Myocyte (in vitro differentiated cells): ENCODE results near the gene ADPRH. TPM values are rescaled to one million over a fixed set of nuclear protein-coding genes. Genes with fewer than 3 reads are reported as not detected.
"Not testable (repeated sequence)": the region's sequence is repeated elsewhere in the genome, so short reads cannot be mapped to it uniquely, and the experiment has no call there.

Source experiments
- DNase-seq: peaks from one replicate; pipeline ENCODE4 v3.0.0-alpha.2; 2012; ENCODE audit warnings: low read depth
- polyA plus RNA-seq: library from polyadenylated mRNA; unstranded; fragments of >200 nt; gene quantifications from one replicate; pipeline ENCODE4 v1.2.1, GENCODE V29; 2012; ENCODE audit warnings: missing spikeins
- total RNA-seq: library from RNA; depleted of rRNA; stranded (reverse); fragments of >200 nt; gene quantifications from 2 replicates; pipeline ENCODE4 v1.2.3, GENCODE V29; 2014

ADPRH gene
- total RNA-seq, result 20.1 and 25.6 TPM in 2 replicates
- polyA plus RNA-seq, result 11.4 TPM

DNA sequence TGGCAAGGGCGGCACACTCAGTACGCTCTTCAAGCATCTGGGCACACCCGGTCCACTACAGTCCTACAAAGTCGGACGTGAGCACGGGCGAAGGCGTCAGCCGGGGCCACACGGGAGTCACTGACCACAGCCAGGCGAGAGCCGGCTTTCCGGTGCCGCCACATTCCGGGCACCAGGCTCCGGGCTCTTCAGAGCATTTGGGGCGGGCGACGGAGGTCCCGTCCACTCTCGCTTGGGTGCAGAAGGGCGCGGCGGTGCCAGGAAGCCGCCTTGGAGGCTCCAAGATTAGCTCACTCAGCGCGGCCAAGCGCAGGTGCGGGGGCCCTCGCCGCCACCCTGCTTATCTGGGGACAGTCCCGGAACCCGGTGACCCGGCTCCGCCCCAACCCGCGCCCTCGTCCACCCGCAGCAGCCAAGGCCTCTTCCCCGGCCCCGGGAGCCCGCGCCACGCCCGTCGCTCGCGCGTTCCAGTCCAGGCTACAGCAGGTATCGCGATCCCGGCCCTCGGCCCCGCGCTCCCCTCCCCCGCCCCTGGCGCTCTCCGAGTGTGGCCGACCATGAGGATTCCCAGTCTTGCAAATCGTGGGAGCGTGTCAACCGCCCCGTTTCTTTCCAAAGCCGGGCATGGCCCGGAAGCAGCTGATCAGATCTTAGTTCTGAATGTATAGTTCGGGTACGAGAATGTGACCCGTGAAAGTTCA, at the start of gene ADPRH:
Gene ADPRH, plus strand, starts transcription at position 127 of the 701 bp plus-strand sequence. CDS start 2,678 bp downstream, outside the sequence.
- DNase-seq, result peak; percentile 89

GRCh38 chr3:119529883-119530282, 49.4 kb upstream of the ADPRH start:
- peak; percentile 54 for DNase-seq

DNA sequence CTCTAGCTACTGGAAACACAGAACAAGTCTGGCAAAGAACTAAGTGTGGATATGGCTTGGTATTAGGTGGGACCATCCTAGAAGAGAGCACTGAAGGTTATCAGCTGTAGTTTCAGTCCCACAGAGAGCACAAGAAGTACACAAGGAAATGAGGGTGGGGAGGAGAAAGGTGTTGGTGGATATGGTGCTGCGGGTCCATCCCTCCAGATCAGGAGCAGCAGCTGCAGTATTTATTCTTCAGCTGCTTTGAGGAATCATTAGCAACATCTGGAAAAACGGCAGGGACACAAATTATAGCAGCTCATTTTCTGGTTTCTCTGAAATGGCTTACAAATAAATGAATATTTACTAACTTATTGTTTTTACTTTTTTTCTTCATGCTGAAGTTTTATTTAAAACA, 48.8 kb upstream of the ADPRH start:
- peak; percentile 20 for DNase-seq

DNA sequence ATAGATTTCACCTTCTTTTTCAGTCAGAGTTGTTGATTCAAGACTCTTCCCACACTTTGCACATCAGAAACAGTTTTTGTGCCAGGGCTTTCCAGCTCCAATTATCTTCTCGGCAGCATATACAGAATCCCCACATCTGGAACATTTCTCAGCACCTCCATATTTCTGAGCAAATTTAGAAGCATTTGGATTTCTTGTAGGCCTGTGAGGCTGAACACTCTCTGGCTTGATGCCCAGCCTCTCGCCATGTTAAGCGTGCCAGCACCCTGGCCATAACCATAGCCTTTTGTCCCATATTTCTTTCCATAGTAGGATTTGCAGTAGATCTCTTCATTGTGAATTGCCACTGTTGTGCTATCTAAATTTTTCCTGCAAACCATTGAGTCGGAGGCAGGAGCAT, 48.1 kb upstream of the ADPRH start:
- no peak for DNase-seq

DNA sequence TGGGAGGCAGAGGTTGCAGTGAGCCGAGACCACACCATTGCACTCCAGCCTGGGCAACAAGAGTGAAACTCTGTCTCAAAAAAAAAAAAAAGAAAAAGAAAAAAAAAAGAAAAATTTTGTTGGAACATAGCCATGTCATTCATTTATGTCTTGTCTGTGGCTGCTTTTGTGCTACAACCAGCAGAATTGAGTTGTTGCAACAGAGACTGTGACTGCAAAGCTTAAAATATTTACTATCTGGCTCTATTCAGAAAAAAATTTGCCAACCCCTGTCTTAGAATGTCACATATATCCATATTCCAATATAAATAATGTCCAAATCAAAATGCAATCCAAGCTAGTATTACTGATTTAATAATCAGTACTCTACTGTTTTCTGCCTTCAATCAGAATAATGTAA, 45.0 kb upstream of the ADPRH start:
- no peak for DNase-seq

GRCh38 chr3:119536757-119537156, 42.5 kb upstream of the ADPRH start:
- DNase-seq, result no peak

- no peak for DNase-seq
Measured at GRCh38 chr3:119538772-119539171, 40.5 kb upstream of the ADPRH start.

DNA sequence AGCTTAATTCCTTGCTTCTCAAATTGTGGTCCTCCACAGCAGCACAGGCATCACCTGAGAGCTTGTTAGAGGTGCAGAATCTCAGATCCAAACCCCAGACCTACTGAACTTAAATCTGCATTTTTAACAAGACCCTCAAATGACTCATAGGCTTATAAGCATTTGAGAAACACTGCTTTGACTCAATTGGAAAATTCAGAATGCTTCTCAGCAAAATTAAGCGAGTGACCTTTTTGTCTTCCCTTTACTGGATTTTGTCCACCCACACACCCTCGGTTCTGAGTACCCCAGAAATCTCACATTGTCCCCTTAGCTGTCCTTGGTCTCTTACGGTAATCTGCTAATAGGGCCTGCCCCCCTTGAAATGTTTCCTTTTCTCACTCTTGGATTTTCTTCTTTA, 37.7 kb upstream of the ADPRH start:
- DNase-seq, result no peak

DNA sequence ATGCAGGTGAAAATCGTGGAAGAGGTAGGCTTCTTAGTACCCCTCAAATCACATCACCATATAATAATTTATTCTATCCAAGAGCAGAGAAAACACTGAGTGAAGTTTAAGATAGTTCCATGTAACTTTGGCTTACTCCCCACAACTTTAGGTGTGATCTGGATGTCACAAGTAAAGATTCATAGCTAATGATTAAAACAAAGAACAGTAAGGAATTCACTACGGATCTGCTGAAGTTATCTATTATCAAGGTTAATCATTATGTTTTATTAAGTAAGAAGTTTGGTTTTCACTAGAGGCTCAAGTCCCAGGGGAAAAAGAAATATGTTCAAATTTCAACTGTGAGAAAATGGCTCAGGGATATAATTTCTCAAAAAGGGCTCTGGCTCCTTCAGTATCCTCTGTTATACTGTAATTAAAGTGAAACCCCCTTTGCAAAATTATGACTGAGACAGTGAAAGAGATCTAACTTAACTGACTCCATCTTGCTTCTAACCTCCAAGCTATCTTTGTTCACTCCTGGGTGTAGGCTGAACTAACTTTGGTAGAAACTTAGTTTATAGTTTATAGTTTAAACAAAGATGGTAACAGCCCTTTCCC, 37.0 kb upstream of the ADPRH start:
- no peak for DNase-seq

DNA sequence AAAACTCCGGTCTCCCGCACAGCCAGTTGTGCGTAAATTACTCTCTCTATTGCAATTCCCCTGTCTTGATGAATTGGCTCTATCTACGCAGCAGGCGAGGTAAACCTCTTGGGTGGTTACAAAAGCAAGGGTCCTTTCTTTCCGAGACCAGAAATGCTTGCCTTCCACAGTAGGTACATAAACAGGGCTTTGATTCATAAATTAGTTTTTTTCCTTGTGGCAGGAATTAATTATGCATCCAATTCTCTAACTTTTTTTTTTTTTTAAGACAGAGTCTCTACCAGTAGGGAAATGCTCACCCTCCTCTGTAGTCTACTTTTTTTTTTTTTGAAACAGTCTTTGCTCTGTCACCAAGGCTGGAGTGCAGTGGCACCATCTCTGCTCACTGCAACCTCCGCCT, 36.1 kb upstream of the ADPRH start:
- DNase-seq, result no peak

GRCh38 chr3:119547227-119547626, 32.1 kb upstream of the ADPRH start:
- no peak for DNase-seq

GRCh38 chr3:119548341-119548740, 31.0 kb upstream of the ADPRH start:
- DNase-seq, result no peak

DNA sequence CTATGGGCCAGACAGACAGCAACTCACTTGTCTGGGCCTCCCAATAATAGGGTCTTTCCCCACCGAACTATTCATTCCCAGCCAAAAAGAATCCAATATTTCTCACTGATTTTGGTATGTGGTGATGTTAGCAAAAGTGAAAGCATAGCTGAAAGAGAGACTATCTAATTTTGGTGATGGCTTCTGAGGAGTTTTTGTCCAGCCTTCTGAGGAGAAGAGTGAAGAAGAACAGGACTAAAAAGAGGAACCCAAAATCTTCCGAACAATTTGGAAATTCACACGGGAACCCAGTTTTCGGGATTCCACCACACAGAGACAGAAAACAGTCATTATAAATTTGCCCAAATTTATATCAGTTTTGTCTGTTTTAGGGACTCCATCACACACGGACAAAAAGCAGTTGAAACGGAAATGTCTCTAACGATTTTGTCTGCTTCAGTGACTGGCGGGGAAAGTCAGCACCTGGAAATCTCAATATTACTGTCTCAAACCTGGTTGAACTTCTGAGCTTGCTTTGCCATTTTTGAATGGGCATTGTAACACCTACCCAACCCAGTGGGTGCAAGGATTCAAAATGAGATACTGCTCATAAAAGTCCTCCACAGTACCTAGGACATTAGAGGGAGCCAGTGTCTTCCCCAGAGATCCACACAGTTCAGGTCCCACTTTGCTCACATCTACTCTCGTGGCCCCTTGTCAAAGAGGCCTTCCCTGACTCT, 28.9 kb upstream of the ADPRH start:
- peak; percentile 13 for DNase-seq

- no peak for DNase-seq
Measured at GRCh38 chr3:119551598-119551997, 27.7 kb upstream of the ADPRH start.

- DNase-seq, result not testable (repeated sequence)
Measured at GRCh38 chr3:119552928-119553327, 26.4 kb upstream of the ADPRH start.

DNA sequence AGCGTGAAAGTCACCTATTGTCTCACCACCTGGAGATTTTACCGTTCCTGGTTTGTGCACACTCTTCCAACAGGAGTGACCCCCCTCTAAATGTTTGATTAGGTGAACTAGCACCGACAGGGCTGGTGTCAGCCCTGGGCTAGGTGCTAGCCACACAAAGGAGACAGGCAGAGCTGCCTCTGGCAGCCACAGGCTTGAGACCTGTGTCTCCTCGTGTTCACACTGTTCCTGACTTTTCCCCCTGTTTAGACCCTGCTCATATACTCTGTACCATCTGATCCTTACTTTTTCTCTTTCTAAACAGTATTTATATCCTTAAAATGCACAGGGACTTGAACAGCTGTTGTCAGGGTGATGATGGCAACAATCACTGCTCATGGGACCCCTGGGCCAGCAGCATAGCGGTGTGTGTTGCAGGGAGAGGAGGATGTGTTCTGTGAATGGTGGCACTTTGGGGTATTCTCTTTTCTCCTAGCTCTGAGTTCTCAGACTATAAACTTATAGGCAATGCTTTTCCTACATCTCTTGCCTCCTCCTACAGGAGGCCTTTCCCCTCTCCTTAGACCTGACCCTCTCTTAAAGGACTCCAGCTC, 25.4 kb upstream of the ADPRH start:
- DNase-seq, result no peak

DNA sequence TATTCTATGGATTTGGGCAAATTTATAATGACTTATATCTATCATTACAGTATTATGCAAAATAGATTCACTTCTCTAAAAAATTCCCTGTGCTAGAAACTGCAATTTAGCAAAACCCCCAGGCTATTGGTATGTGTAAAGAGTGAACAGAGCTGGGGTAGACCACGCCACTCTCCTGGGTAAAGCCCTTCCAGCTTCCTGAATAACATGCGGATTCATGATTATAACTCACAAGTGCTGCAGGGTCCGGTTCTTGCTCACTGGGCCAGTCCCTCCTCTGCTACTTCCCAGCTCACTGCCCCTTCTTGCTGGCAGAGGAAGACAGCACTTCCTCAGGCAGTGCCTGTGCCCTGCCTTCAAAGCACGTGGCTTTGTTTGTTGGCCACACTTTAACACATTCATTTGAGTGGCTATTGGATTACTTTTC, 24.0 kb upstream of the ADPRH start:
- no peak for DNase-seq

- no peak for DNase-seq
Measured at GRCh38 chr3:119555929-119556328, 23.4 kb upstream of the ADPRH start.

GRCh38 chr3:119557192-119557876, 22.0 kb upstream of the ADPRH start:
- no peak for DNase-seq

GRCh38 chr3:119557877-119558269, 21.4 kb upstream of the ADPRH start:
- DNase-seq, result no peak

GRCh38 chr3:119558626-119559317, 20.5 kb upstream of the ADPRH start:
- no peak for DNase-seq
